Measurements from ENCODE around the gene CHCHD6. TPM values are rescaled to one million over a fixed set of nuclear protein-coding genes. Genes with fewer than 3 reads are reported as not detected.

CHCHD6 gene
- total RNA-seq, 1 experiment from 2014 or later = 36.3 TPM

- Histone ChIP-seq H3K4me1 (ENCODE audit: control insufficient read depth in 1 of 2, insufficient read depth in 2 of 2, low read length in 2 of 2) (no peaks in the 10 kb centered on the region), H3K79me2 (ENCODE audit: insufficient read depth, low read length) (no peaks in the 10 kb centered on the region), H3K4me2 (ENCODE audit: low read length) (no peak overlapping the region), H2AFZ (ENCODE audit: low read depth, low read length, poor library complexity, severe bottlenecking) (no peak overlapping the region), H3K9me2 (ENCODE audit: insufficient read depth) (no peaks in the 10 kb centered on the region), H3K27ac (ENCODE audit: low read depth, low read length) (no peak overlapping the region), H3K36me3 (ENCODE audit: control insufficient read depth in 1 of 2, insufficient read depth in 2 of 2, low read length in 2 of 2) (no peaks in the 10 kb centered on the region), H3K4me3 (replicated peaks in 1 of 2; ENCODE audit: low read depth in 1 of 2, low read length in 2 of 2) (no peak overlapping the region), H3K27me3 (ENCODE audit: insufficient read depth, low read length) (no peaks in the 10 kb centered on the region), H4K20me1 (ENCODE audit: insufficient read depth) (no peaks in the 10 kb centered on the region), H3K9ac (ENCODE audit: low read length) (no peak overlapping the region), H3K9me3 (ENCODE audit: control insufficient read depth in 1 of 2, insufficient read depth in 1 of 2, low read depth in 1 of 2, low read length in 2 of 2) (no peaks in the 10 kb centered on the region)
- RAD21 ChIA-PET (ENCODE audit: low non-redundant PET in 1 of 2, low total read pairs in 2 of 2, uncharacterized antibody in 2 of 2, unreplicated experiment in 2 of 2) = no interaction called here
- POLR2A ChIA-PET = no interaction called here
- CTCF ChIA-PET = no interaction called here
- no peak for TF ChIP-seq POLR2AphosphoS5 (IDR thresholded peaks at IDR 0.05; ENCODE audit: low read depth, low read length)
- no peak for TF ChIP-seq ATF3 (IDR thresholded peaks at IDR 0.05)
- intact Hi-C loops (cut with micrococcal nuclease) = loop anchor here (10.0 kb wide), 1 partner anchor 143 kb away; the partner anchor contains the start of gene CHST13
- ATAC-seq (no peak), DNase-seq (ENCODE audit: low read depth, low spot score) (no peak)
- no TSS peak for BruUV-seq (replicated peaks)
Observed at GRCh38 chr3:126667631-126668449, 36.2 kb upstream of the CHCHD6 start.

GRCh38 chr3:126668450-126669401 lies 35.3 kb upstream of the CHCHD6 start:
- Histone ChIP-seq H4K20me1 (ENCODE audit: insufficient read depth) (no peaks in the 10 kb centered on the region), H3K79me2 (ENCODE audit: insufficient read depth, low read length) (no peaks in the 10 kb centered on the region), H3K27me3 (ENCODE audit: insufficient read depth, low read length) (no peaks in the 10 kb centered on the region), H2AFZ (ENCODE audit: low read depth, low read length, poor library complexity, severe bottlenecking) (no peak overlapping the region), H3K9me2 (ENCODE audit: insufficient read depth) (no peaks in the 10 kb centered on the region), H3K27ac (ENCODE audit: low read depth, low read length) (no peak overlapping the region), H3K36me3 (ENCODE audit: control insufficient read depth in 1 of 2, insufficient read depth in 2 of 2, low read length in 2 of 2) (no peaks in the 10 kb centered on the region), H3K9me3 (ENCODE audit: control insufficient read depth in 1 of 2, insufficient read depth in 1 of 2, low read depth in 1 of 2, low read length in 2 of 2) (no peaks in the 10 kb centered on the region; a peak in 1 of 4 replicates), H3K9ac (ENCODE audit: low read length) (no peak overlapping the region), H3K4me1 (ENCODE audit: control insufficient read depth in 1 of 2, insufficient read depth in 2 of 2, low read length in 2 of 2) (no peaks in the 10 kb centered on the region), H3K4me3 (replicated peaks in 1 of 2; ENCODE audit: low read depth in 1 of 2, low read length in 2 of 2) (no peak overlapping the region), H3K4me2 (ENCODE audit: low read length) (no peak overlapping the region)
- no peak for TF ChIP-seq POLR2AphosphoS5 (IDR thresholded peaks at IDR 0.05; ENCODE audit: low read depth, low read length)
- ChIA-PET CTCF (no interaction called here), POLR2A (no interaction called here), RAD21 (ENCODE audit: low non-redundant PET in 1 of 2, low total read pairs in 2 of 2, uncharacterized antibody in 2 of 2, unreplicated experiment in 2 of 2) (no interaction called here)
- no TSS peak for BruUV-seq (replicated peaks)
- DNase-seq (ENCODE audit: low read depth, low spot score) (no peak), ATAC-seq (no peak)
- intact Hi-C loops (cut with micrococcal nuclease) = loop anchor here (10.0 kb wide), 1 partner anchor 144 kb away; the partner anchor contains the start of gene CHST13

Data from HCT116 (cell line).